ENCODE data around the gene KMT2B. TPM values are rescaled to one million over a fixed set of nuclear protein-coding genes. Genes with fewer than 3 reads are reported as not detected.

KMT2B gene
- total and polyA plus RNA-seq, 2 experiments from 2014 or later: 15.8 to 49.8 TPM

- Mint-ChIP-seq H3K4me3 (peak overlapping the region; percentile 88), H3K27ac (no peak overlapping the region), H3K9me3 (no peaks in the 10 kb centered on the region), H3K36me3 (ENCODE audit: low read depth) (peaks cover 3% of the 10 kb centered on the region; the same call in 1 of the 3 replicates), H3K27me3 (ENCODE audit: insufficient read depth, low read depth, poor library complexity) (peaks cover 28% of the 10 kb centered on the region), H3K4me1 (peaks cover 54% of the 10 kb centered on the region)
- ATAC-seq: no peak
- peak; percentile 68 for DNase-seq (ENCODE audit: low spot score)
- no peak for TF ChIP-seq REST (IDR thresholded peaks at IDR 0.05; ENCODE audit: unreplicated experiment)
- TF ChIP-seq CTCF (conservative IDR thresholded peaks at IDR 0.05; ENCODE audit: low read depth in 2 of 2): peak; percentile 14 to 32; a peak in 2 of 4 replicates
- H3K79me2 ChIP-seq (replicated peaks; ENCODE audit: insufficient read depth): peaks cover 16% of the 10 kb centered on the region
- no peak overlapping the region for H2AFZ ChIP-seq
- peak overlapping the region; percentile 85; the same call in 1 of the 2 replicates for H3K4me3 ChIP-seq
- H3K36me3 ChIP-seq (ENCODE audit: insufficient read depth): no peaks in the 10 kb centered on the region
- no peaks in the 10 kb centered on the region for H3K9me2 ChIP-seq (ENCODE audit: insufficient read depth)
- H3K4me1 ChIP-seq (ENCODE audit: insufficient read depth): peaks cover 48% of the 10 kb centered on the region
- peaks cover 10% of the 10 kb centered on the region; the same call in 1 of the 2 replicates for H3F3A ChIP-seq (replicated peaks; ENCODE audit: low read depth)
- no peaks in the 10 kb centered on the region for H3K27me3 ChIP-seq (ENCODE audit: insufficient read depth)
- H3K4me2 ChIP-seq: peak overlapping the region; percentile 99
- no peak overlapping the region for H3K27ac ChIP-seq (ENCODE audit: low read depth)
- peaks cover 11% of the 10 kb centered on the region for H4K20me1 ChIP-seq (replicated peaks; ENCODE audit: insufficient read depth)
Observed at GRCh38 chr19:35714601-35715354, 3.0 kb upstream of the KMT2B start.

GRCh38 chr19:35715355-35715809 lies 2.4 kb upstream of the KMT2B start:
- no peak overlapping the region for H3K27ac Mint-ChIP-seq
- peaks cover 7% of the 10 kb centered on the region for H3K36me3 Mint-ChIP-seq (ENCODE audit: low read depth)
- Histone ChIP-seq H3F3A (replicated peaks; ENCODE audit: low read depth) (peaks cover 10% of the 10 kb centered on the region; the same call in 1 of the 2 replicates), H3K4me1 (ENCODE audit: insufficient read depth) (peaks cover 47% of the 10 kb centered on the region), H2AFZ (no peak overlapping the region), H3K27ac (ENCODE audit: low read depth) (no peak overlapping the region), H3K4me2 (peak overlapping the region; percentile 99), H3K36me3 (ENCODE audit: insufficient read depth) (no peaks in the 10 kb centered on the region), H4K20me1 (replicated peaks; ENCODE audit: insufficient read depth) (peaks cover 11% of the 10 kb centered on the region), H3K79me2 (replicated peaks; ENCODE audit: insufficient read depth) (peaks cover 21% of the 10 kb centered on the region), H3K9me2 (ENCODE audit: insufficient read depth) (no peaks in the 10 kb centered on the region), H3K27me3 (ENCODE audit: insufficient read depth) (no peaks in the 10 kb centered on the region), H3K4me3 (peak overlapping the region; percentile 85)
- ATAC-seq (no peak), DNase-seq (ENCODE audit: low spot score) (no peak)
- peak overlapping the region; percentile 88 for H3K4me3 Mint-ChIP-seq
- peaks cover 30% of the 10 kb centered on the region for H3K27me3 Mint-ChIP-seq (ENCODE audit: insufficient read depth, low read depth, poor library complexity)
- peaks cover 53% of the 10 kb centered on the region for H3K4me1 Mint-ChIP-seq
- no peaks in the 10 kb centered on the region; the same call in 2 of the 3 replicates for H3K9me3 Mint-ChIP-seq
- TF ChIP-seq CREB1 (CRISPR knock-in tag; IDR thresholded peaks at IDR 0.05; ENCODE audit: low read depth) (no peak), CTCF (conservative IDR thresholded peaks at IDR 0.05; ENCODE audit: low read depth in 2 of 2) (no peak), EZH2phosphoT487 (IDR thresholded peaks at IDR 0.05; ENCODE audit: unreplicated experiment) (no peak)
